NCI-H345 (cell line): ENCODE results near the gene DCTN5.
"Not testable (repeated sequence)": the region's sequence is repeated elsewhere in the genome, so short reads cannot be mapped to it uniquely, and the experiment has no call there.

Experiments
- DNase-seq: peaks from one replicate; lab custom pipeline; 2025; lab: John Stamatoyannopoulos, UW

DCTN5 gene

DNA sequence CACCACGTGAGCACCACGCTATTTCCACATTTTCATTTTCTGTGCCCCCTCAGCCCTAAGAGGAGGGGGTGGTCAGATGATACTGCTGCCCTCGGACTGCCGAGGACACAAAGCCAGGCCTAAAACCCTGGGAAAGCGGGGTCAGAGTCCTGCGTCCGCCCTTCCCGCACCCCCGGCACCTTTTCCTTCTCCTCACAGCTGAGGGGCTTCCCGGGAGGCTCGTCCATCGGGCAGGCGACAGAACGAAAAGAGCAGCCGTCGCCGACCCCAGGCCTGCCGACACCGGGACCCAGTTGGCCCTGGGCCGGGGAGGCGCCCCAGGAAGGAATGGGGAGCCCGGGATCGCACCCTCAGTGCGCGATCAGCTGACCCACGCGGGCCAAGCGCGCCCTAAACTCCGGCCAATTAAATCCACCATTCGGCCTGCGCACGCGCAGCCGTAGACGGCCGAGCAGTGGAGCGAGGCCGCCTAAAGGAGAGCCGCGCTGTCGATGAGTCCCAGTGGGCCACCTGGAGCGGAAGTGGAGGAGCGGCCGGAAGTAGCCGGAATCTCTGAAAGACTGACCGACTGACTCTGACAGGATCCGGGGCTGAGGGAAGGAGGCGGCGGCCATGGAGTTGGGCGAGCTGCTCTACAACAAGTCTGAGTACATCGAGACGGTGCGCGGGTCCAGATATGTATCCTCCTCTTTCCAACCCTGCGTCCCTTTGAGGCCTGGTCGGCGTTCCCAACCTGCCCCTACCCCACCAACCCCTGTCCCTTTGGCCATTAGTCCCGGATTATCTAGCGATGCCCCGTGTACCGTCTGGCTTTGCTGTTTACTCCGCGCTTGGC lies at the start of gene DCTN5, which contains the start of gene PALB2:
Gene DCTN5 (plus strand): TSS at position 536 of the 835 bp plus-strand sequence. CDS start 77 bp downstream, at position 613.
Gene PALB2 (minus strand): TSS at position 380 of the 835 bp plus-strand sequence. CDS start 153 bp downstream, at position 227.
- DNase-seq = peak; percentile 95

DNA sequence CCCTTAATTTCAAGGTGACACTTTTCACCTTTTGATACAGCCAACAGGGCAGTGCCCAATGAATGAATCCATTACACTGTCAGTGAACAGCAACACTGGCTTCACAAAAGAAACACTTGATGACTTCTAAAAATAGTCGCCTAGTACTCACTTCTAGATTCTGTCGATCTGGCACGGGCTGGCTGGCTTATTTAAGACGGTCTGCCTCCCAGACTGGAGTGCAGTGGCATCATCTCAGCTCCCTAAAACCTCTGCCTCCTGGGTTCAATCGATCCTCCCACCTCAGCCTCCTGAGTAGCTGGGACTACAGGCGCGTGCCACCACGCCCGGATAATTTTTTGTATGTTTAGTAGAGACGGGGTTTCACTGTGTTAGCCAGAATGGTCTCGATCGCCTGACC lies 47.1 kb upstream of the DCTN5 start:
- DNase-seq = no peak

DNA sequence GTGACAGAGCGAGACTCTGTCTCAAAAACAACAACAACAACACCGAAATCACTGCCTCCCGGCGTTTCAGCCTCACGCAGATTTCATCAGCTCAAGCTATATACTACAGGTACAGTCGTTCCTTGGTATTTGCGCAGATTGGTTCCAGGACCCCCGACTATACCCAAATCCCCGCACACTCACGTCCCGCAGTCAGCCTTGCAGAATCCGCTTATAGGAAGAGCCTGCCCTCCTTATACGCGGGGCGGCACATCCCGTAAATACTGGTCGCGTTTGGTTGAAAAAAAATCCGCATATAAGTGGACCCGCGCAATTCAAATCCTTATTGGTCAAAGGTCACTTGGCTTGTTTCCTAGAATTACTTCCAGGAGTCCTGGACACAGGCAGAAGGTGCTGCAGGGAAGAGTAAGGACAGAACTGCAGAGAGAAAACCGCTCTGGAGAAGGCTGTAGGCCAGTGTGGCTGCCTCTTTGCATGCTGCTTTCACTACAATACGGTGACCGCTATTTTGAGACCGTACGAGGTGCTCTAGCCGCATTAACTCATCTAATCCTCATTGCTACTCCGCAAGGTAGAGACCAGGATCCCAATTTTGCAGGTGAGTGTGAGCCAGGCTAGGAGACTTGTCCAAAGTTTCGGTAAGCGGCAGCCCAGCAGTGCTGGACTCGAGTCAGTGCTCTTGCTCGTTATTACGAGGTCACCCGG lies 45.9 kb upstream of the DCTN5 start:
- DNase-seq = no peak

DNA sequence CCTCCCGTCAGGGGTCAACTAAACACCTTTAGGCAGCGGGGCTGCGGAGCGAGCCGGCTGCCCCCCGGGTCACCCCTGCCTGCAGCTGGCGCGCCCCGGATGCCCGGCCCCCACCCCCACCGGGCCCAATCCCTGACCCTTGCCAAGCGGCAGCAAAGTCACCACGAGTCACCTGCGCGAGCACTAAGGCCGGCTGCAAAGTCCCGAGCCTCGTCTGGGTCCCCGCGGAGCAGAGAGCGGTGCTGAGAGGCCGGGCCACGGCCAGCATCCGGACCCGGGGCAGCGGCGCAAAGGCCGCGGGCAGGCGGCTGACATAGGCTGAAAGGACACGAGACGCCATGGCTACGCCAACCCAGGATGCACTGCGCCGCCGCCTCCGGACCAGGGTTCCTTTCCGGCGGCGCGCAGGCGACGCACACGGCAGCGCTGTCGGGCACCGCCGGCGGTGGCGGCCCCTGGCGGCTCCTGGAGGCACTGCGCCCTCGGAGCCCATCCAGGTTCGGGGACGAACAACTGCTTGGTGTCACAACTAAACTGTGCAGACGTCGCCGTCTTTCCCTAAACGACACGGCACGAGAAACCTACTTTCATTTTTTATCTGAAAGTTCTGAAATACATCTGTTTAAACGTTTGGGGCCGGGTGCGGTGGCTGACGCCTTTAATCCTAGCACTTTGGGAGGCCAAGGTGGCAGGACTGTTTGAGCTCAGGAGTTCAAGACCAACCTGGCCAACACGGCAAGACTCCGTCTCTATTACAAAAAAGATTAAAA lies 45.1 kb upstream of the DCTN5 start, which contains the start of gene NDUFAB1:
Gene NDUFAB1 (minus strand): TSS at position 366 of the 770 bp plus-strand sequence. CDS start 26 bp downstream, at position 340.
- peak; percentile 91 for DNase-seq

DNA sequence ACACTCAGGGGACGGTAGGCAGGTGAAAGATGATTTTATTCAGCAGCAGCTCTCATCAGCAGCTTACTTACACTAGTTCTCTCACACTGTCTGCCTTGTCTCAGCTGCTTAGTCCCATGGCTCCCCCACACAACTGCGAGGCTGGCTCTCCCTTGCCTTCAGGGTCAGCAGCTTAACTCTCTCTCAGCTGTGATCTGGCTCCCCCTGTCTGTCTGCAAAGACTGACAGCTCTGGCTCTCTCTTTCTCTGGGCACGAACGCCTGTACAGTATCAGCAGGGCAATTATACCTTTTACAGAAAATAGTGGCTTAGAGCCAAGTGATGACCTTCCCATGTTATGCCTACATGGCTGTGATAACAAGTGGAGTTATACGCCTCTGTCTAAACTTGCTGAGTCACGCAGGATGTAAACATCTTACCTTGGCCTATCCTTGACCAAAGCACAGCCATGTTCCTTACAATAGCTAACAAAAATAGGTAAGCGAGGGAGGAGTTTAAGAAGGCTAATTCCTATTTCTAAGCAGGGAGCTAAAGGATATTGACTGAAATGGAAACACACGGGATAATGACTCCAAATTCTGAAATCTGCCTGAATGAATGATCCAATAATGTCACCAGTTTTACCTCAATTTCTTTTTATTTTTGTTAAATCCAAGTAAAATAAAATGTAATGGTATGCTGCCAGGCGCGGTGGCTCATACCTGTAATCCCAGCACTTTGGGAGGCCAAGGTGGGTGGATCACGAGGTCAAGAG lies 44.1 kb upstream of the DCTN5 start:
- no peak for DNase-seq

DNA sequence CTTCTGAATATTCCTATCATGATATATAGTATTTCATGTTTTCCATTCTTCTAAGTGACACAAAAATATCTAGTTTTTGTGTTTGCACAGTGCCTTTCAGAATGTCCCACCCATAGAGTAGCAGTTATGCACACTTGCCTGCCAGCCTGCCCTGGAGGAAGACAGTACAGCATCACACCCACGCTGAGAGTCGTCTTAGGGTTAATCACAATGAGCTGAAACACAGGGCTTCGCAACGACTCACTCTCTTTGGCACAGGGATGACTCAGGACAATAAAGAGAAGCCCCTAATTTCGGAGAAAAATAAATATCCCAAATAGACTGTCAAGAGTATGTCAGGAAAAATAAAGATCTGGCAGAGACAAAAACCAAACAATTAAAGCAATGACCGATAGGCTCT lies 33.5 kb upstream of the DCTN5 start:
- DNase-seq = no peak

DNA sequence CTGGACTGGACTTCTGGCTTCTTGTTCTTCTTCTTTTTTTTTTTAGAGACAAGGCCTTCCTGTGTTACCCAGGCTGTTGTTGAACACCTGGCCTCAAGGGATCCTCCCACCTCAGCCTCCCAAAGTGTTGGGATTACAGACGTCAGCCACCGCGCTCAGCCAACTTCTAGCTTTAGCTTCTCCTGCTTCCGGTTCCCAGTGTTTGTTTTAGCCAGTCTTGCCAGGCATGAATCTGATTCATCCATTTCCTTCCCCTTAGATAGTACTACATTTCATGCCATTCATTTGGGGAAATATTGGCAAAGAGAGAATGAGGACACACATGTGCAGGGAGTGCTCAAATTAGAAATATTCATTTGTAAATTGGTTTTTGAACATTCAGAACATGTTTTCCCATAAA lies 33.1 kb upstream of the DCTN5 start:
- DNase-seq = no peak

DNA sequence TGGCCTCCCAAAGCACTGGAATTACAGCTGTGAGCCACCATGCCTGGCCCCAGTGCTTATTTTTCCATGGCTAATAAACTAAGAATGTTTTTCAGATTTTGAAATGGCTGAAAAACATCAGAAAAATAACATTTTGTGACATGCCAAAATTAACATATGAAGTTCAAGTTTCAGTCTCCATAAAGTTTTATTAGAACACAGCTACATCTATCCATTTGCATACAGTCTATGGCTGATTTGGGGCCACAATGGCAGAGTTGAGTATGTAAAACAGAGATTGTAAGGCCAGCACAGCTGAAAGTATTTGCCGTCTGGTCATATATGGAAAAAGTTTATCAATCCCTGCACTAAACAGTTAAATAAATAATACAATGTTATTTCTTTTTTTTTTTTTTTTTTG lies 31.3 kb upstream of the DCTN5 start:
- no peak for DNase-seq

DNA sequence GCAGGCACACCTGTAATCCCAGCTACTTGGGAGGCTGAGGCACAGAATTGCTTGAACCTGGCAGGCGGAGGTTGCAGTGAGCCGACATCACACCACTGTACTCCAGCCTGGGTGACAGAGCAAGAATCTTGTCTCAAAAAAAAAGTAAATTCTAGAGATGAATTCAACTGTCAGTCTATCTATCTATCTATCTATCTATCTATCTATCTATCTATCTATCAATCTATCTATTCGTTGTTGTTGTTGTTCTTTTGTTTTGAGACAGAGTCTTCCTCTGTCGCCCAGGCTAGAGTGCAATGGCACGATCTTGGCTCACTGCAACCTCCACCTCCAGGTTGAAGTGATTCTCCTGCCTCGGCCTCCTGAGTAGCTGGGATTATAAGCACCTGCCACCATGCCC lies 30.4 kb upstream of the DCTN5 start:
- DNase-seq = not testable (repeated sequence)

DNA sequence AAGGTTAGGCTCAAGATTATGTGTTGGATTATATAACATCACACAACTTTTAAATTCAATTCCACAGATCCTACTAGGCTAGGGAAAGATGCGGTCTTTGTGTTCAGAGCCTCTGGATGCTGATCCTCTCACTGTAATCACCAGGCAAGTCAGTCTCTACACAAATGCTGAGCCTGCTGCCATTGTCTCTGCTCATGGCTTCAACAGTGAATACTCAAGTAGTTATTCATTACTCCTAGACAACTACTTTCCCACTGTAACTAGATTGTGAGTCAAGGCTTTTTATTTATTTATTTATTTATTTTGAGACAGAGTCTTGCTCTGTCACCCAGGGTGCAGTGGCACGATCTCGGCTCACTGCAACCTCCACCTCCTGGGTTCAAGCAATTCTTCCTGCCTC lies 29.3 kb upstream of the DCTN5 start:
- DNase-seq = no peak

DNA sequence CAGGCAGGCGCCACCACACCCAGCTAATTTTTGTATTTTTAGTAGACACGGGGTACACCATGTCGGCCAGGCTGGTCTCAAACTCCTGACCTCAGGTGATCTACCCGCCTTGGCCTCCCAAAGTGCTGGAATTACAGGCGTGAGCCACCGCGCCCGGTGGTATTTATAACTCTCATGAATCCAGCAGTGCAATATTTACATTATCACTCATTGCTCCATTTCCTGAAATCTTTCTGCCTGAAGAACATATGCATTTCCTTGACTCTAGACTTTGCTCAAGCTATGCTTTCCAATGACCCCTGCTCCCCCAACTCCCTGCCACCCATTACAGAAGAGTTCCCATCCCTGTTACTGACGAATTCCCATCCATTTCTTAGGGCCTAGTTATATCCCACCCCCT lies 25.5 kb upstream of the DCTN5 start:
- no peak for DNase-seq

DNA sequence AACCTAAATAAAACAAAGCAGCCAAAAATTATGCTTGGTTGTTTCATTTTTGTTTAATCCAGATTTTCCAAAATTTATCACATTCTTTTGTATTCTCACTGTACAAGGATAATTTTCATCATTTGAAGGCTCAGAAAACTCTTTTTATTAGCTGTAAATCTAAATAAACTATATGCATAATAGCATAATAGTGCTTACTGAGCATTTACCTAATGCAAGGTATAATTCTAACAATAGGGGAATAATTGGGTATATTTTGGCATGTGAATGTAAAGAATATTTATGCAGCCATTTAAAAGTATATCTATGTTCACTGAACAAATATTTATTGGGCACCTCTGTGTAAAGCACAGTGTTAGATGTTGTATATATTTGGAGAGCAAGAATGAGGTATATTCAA lies 17.2 kb upstream of the DCTN5 start:
- no peak for DNase-seq

DNA sequence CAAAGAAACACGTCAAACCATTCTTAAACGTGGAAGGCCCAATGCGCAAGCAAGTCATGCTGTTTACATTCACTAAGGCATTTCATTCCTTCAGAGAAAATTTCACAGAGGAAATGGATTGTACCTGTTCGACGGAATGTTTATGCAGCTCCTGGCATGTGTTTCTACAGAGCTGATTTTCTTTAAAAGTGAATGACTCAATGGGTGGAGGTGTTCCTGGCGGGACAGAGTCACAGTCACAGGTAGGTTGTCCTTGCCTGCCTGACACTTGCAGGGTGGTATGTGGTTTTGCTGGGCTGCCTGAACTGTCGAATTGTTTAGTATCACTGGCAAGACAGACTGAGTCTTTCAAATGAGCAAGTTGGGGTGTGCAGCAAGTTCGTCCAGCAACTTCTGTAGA lies 11.8 kb upstream of the DCTN5 start:
- no peak for DNase-seq

DNA sequence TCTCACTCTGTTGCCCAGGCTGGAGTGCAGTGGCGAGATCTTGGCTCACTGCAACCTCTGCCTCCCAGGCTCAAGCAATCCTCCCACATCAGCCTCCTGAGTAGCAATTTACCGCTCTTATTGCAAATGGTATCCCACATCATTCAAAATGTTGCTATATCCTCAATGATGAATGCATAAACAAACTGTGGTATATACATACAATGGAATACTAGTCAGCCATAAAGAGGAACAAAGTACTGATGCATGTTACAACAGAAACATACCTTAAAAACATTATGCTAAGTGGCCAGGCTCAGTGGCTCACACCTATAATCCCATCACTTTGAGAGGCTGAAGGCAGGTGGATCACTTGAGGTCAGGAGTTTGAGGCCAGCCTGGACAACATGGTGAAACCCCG lies 9.4 kb upstream of the DCTN5 start:
- not testable (repeated sequence) for DNase-seq

DNA sequence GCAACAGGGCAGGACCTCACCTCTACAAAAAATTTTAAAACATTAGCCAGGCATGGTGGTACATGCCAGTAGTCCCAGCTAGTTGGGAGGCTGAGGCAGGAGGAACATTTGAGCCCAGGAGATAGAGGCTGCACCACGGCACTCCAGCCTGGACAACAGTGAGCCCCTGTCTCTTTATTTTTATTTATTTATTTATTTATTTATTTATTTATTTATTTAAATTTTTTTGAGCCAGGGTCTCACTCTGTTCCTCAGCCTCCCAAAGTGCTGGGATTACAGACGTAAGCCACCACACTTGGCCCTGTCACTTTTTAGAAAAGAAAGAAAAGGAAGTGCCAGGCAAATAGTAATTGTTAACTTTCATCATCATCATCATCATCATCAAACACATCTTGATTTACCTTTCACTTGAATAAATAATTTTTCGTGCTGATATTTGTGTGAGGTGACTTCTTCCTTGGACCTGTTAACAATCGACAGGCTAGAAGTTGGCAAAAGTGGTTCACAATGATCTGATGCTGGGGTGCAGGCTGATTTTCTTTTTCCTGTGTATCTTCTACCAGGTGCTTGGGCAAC lies 6.7 kb upstream of the DCTN5 start:
- DNase-seq = no peak

DNA sequence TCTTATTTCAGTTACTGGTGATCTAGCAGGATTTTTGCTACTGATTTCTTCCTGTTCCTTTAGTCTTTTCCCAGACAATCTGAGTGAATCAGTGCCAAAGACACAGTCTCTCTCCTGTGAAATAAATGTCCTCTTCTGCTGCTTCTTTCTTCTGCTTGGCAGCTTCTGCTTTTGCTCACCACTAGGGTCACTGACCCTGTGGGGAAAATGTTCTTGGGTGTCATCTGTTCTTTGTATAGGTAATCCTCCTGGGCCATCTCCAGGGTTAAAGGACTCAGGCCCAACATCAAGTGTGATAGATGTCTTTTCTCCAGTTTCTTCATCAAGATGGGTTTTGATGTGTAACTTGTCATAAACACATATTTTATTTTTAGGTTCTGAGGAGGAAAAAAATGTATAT lies 5.3 kb upstream of the DCTN5 start:
- DNase-seq = no peak

DNA sequence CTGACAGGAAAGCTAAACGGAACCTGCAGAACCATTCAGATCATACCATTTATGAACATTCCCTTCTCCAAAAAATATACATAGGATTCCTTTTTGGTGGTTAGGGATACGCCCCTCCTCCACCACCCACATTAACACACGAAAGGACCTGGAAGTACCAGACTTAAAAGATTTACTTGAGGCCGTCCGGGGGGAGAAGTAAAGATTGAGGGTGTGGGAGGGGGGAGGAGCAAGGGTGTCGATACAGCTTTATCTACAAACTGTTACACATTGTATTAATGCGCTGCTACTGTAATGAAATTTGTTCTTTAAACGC lies 693 bp upstream of the DCTN5 start:
- no peak for DNase-seq

DNA sequence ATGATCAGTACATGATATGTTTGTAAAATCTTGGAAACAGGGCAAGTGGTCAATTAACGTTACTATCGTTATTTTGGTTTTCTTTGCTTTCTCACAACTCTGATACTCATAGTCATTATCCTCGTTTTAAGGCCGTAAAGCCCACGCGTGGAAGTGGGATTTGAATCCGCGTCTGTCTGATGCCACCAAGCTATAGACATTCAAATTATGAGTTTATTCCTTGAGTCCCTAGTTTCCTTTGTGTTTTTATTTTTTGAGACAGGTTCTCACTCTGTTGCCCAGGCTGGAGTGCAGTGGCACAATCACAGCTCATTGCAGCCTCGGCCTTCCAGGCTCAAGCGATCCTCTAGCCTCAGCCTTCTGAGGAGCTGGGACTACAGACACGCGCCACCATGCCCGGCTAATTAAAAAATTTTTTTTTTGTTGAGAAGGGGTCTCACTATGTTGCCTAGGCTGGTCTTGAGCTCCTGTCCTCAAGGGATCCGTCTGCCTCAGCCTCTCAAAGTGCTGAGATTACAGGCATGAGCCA lies 1.0 kb downstream of the DCTN5 start:
- no peak for DNase-seq

DNA sequence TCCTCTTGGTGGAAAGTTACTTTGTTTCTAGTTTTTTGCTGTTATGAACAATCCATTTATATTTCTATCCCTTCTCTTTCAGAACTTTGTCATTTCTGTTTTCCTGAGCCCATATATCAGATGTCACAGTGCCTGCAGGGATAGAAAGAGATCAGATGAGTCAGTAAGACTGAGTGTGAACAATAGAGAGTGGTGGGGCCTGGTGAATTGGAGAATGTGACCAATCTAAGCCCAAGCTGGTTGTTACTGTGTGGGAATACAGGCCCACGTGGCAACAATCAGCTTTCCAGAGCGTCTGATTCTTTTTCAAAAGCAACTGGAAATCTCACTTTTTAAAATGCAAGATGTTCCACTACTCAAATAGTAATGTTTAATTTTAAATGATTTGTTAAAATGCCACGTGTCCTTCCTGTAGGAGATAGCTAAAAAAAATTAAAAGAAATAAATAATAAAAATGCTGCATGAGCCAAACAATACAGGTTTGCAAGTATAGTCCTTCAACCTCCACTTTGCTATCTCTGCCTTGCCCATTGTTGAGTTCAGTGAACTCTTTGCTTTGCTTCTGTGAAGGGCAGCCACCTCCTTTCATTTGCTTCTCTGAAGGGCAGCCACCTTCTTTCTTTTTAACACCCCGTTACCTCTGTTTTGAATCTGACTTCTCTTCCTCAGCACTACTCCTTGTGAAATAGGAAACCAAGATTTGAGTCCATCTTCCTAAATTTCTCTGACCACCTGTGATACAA lies 9.6 kb downstream of the DCTN5 start:
- DNase-seq = no peak

DNA sequence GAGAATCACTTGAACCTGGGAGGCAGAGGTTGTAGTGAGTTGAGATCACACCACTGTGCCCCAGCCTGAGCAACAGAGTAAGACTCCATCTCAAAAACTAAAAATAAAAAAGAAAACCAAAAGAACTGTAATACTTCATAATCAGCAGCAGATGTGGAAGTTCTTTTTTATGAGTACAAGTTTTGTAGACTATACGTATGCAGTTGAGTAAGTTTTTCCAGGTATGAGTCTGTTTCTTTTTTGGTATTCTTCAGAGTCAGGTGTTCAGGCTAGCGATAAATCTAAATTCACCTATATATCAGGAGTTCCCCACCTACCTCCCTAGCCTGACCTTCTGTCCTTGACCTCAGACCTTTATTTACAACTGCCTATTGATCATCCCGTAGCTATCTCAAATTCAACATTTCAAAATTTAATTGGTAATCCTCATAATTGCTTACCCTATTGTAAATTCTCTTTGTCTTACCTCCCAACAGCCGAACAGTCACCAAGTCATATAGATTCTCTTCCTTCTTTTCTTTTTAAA lies 10.7 kb downstream of the DCTN5 start:
- DNase-seq = no peak
